ENCODE measurements around the gene STARD9. TPM values are rescaled to one million over a fixed set of nuclear protein-coding genes. Genes with fewer than 3 reads are reported as not detected.

STARD9 gene
- total and polyA plus RNA-seq, 9 of the 15 experiments (the other 6 are each of a cell fraction or from before 2014, with no cell fraction given), result 0.45 to 6.0 (median 3.6) TPM

GRCh38 chr15:42728972-42729371 lies 153.6 kb downstream of the STARD9 start (continued):
- no peak for TF ChIP-seq RREB1 (CRISPR knock-in tag; IDR thresholded peaks at IDR 0.05)
- no peak for TF ChIP-seq FOXK1 (CRISPR knock-in tag; IDR thresholded peaks at IDR 0.05; ENCODE audit: borderline replicate concordance)

GRCh38 chr15:42729409-42729808 lies 154.0 kb downstream of the STARD9 start:
- ChIA-PET POLR2A (interaction anchor here (1.0 to 1.1 kb wide), 2 partner anchors 10 to 71 kb away, joined by 3 to 4 read pairs; no protein-coding TSS in a partner anchor), CTCF (ENCODE audit: low intra/inter-chr PET ratio) (no interaction called here)
- TF ChIP-seq POLR2G (IDR thresholded peaks at IDR 0.05; ENCODE audit: low read depth, low read length), result peak; percentile 32; the same call in 1 of the 2 replicates
- TF ChIP-seq SRSF7 (optimal IDR thresholded peaks at IDR 0.05; ENCODE audit: low read depth, low read length), result no peak

More at GRCh38 chr15:42729409-42729808, 154.0 kb downstream of the STARD9 start:
- 99% methylated on average over 6 of the region's 7 CpGs for WGBS (ENCODE audit: insufficient coverage, low coverage, missing lambda C conversion rate)
- H4K20me1 ChIP-seq (replicated peaks; ENCODE audit: control insufficient read depth, insufficient read depth, low read length), result no peaks in the 10 kb centered on the region; the same call in 1 of the 2 replicates
- no TSS peak for BruUV-seq (replicated peaks)
- in situ Hi-C loops (cut with MboI) (no loop called here), intact Hi-C loops (cut with micrococcal nuclease) (no loop called here)
- FAIRE-seq, result no peak
- peaks cover 0 to 6% of the 10 kb centered on the region in 2 experiments; a peak in 2 of 5 replicates for H3K4me1 ChIP-seq (replicated peaks in 1 of 2; ENCODE audit: control insufficient read depth in 2 of 2, insufficient read depth in 2 of 2, low read length in 2 of 2)
- H2AFZ ChIP-seq (ENCODE audit: low read depth, low read length), result no peak overlapping the region
- H3K27me3 ChIP-seq (ENCODE audit: control insufficient read depth in 2 of 2, insufficient read depth in 2 of 2, low read length in 2 of 2), result no peaks in the 10 kb centered on the region
- H3K79me2 ChIP-seq (ENCODE audit: control insufficient read depth, insufficient read depth, low read length), result no peaks in the 10 kb centered on the region
- no peak for ATAC-seq
- H3K9me3 ChIP-seq (replicated peaks; ENCODE audit: control insufficient read depth, insufficient read depth, low read depth, low read length), result no peaks in the 10 kb centered on the region
- H3K9ac ChIP-seq (ENCODE audit: insufficient read depth in 1 of 2, low read depth in 2 of 2, low read length in 2 of 2), result no peak overlapping the region
- H3K4me3 ChIP-seq, result no peak overlapping the region
- H3K27ac ChIP-seq (ENCODE audit: extremely low read depth, low read depth, low read length), result no peak overlapping the region
- H3K4me2 ChIP-seq (ENCODE audit: insufficient read depth, low read length), result no peak overlapping the region
- DNase-seq (ENCODE audit: extremely low read depth in 1 of 4, low spot score in 3 of 4), result no peak
- peaks cover 5% of the 10 kb centered on the region for H3K9me1 ChIP-seq (ENCODE audit: control insufficient read depth, insufficient read depth, low read length)
- H3K36me3 ChIP-seq (ENCODE audit: control insufficient read depth, insufficient read depth, low read length), result peaks cover 98% of the 10 kb centered on the region
